Measurements from ENCODE around the gene CLDN5.

The CLDN5 gene

GRCh38 chr22:19483481-19484244 is 40.5 kb downstream of the CLDN5 start:
- peak; percentile 73 for TF ChIP-seq ZNF513 (tag by site-specific recombination; IDR thresholded peaks at IDR 0.05)
- TF ChIP-seq TCF7L2 (IDR thresholded peaks at IDR 0.05; ENCODE audit: borderline replicate concordance, low read depth, low read length) = no peak
- ChIA-PET POLR2A (no interaction called here), CTCF (interaction anchor here (0.6 to 0.8 kb wide), 3 partner anchors 194 to 632 kb away, joined by 3 read pairs; no protein-coding TSS in a partner anchor)
- H3K27ac ChIP-seq (ENCODE audit: extremely low read depth, low read depth, low read length) = no peak overlapping the region
- no peaks in the 10 kb centered on the region for H3K4me1 ChIP-seq (ENCODE audit: control insufficient read depth, insufficient read depth, low read length)
- H3K4me3 ChIP-seq (ENCODE audit: low read depth, low read length) = no peak overlapping the region
- peaks cover 40 to 63% of the 10 kb centered on the region in 2 experiments for H3K36me3 ChIP-seq (ENCODE audit: control insufficient read depth in 2 of 2, insufficient read depth in 1 of 2, low read length in 2 of 2)
- H3K9me3 ChIP-seq (ENCODE audit: control insufficient read depth, insufficient read depth, low read depth, low read length) = no peaks in the 10 kb centered on the region

- ChIA-PET CTCF (interaction anchor here (0.9 kb wide), 1 partner anchor 8 kb away, joined by 3 read pairs; no protein-coding TSS in a partner anchor), POLR2A (no interaction called here)
- Histone ChIP-seq H3K4me3 (ENCODE audit: low read depth, low read length) (no peak overlapping the region), H3K36me3 (ENCODE audit: control insufficient read depth in 2 of 2, insufficient read depth in 1 of 2, low read length in 2 of 2) (peaks cover 31 to 51% of the 10 kb centered on the region in 2 experiments), H3K27ac (ENCODE audit: extremely low read depth, low read depth, low read length) (no peak overlapping the region), H3K9me3 (ENCODE audit: control insufficient read depth, insufficient read depth, low read depth, low read length) (no peaks in the 10 kb centered on the region), H3K4me1 (ENCODE audit: control insufficient read depth, insufficient read depth, low read length) (no peaks in the 10 kb centered on the region)
- TF ChIP-seq ZBTB8A (tag by site-specific recombination; IDR thresholded peaks at IDR 0.05) (no peak), ZNF311 (tag by site-specific recombination; IDR thresholded peaks at IDR 0.05; ENCODE audit: borderline replicate concordance) (no peak), ZNF707 (tag by site-specific recombination; IDR thresholded peaks at IDR 0.05) (no peak), MZF1 (tag by site-specific recombination; IDR thresholded peaks at IDR 0.05; ENCODE audit: borderline replicate concordance) (no peak)
Measured at GRCh38 chr22:19482297-19482696, 41.9 kb downstream of the CLDN5 start.

- H3K4me1 ChIP-seq (ENCODE audit: control insufficient read depth, insufficient read depth, low read length) = no peaks in the 10 kb centered on the region
- POLR2A ChIA-PET = interaction anchor here (1.6 to 3.4 kb wide), 4 partner anchors 33 to 363 kb away, joined by 4 to 20 read pairs (median 8); partner anchors contain the start of genes C22orf39, CLTCL1 and SLC25A1
- H3K27ac ChIP-seq (ENCODE audit: extremely low read depth, low read depth, low read length) = no peak overlapping the region
- H3K36me3 ChIP-seq (ENCODE audit: control insufficient read depth in 2 of 2, insufficient read depth in 1 of 2, low read length in 2 of 2) = peaks cover 18 to 49% of the 10 kb centered on the region in 2 experiments
- TF ChIP-seq ZNF692 (tag by site-specific recombination; IDR thresholded peaks at IDR 0.05) (no peak), HOXC10 (CRISPR knock-in tag; IDR thresholded peaks at IDR 0.05) (no peak), ZNF747 (tag by site-specific recombination; IDR thresholded peaks at IDR 0.05) (no peak), SCRT1 (tag by site-specific recombination; IDR thresholded peaks at IDR 0.05; ENCODE audit: borderline replicate concordance) (no peak), ZNF777 (tag by site-specific recombination; IDR thresholded peaks at IDR 0.05; ENCODE audit: borderline replicate concordance) (no peak), PRDM4 (tag by site-specific recombination; IDR thresholded peaks at IDR 0.05) (no peak), PBX3 (CRISPR knock-in tag; IDR thresholded peaks at IDR 0.05) (no peak), ZNF280D (tag by site-specific recombination; IDR thresholded peaks at IDR 0.05) (no peak), ZNF654 (tag by site-specific recombination; IDR thresholded peaks at IDR 0.05; ENCODE audit: low read depth) (no peak), ZNF571 (tag by site-specific recombination; IDR thresholded peaks at IDR 0.05) (no peak), ZNF558 (tag by site-specific recombination; IDR thresholded peaks at IDR 0.05) (no peak), OVOL3 (tag by site-specific recombination; IDR thresholded peaks at IDR 0.05) (no peak), ZNF350 (tag by site-specific recombination; IDR thresholded peaks at IDR 0.05) (no peak), ZBTB7A (tag by site-specific recombination; IDR thresholded peaks at IDR 0.05; ENCODE audit: low read depth) (no peak)
- H3K4me3 ChIP-seq (ENCODE audit: low read depth, low read length) = peak overlapping the region; percentile 92
- no peaks in the 10 kb centered on the region for H3K9me3 ChIP-seq (ENCODE audit: control insufficient read depth, insufficient read depth, low read depth, low read length)
- CTCF ChIA-PET = interaction anchor here (0.6 to 4.6 kb wide), 3 partner anchors 30 to 163 kb away, joined by 3 to 31 read pairs (median 3); no protein-coding TSS in a partner anchor
Measured at GRCh38 chr22:19480789-19481188, 43.4 kb downstream of the CLDN5 start.
